OCI-M2 (cell line): ENCODE measurements around the gene FOSB.

Source experiments
- DNase-seq: peaks from one replicate; lab custom pipeline; 2025; ENCODE audit not compliant: unreplicated experiment; lab: John Stamatoyannopoulos, UW

FOSB gene

GRCh38 chr19:45442408-45442777 is 25.4 kb upstream of the FOSB start:
- no peak for DNase-seq

GRCh38 chr19:45442778-45443461 is 24.9 kb upstream of the FOSB start:
- peak; percentile 40 for DNase-seq

GRCh38 chr19:45443462-45444317 is 24.1 kb upstream of the FOSB start:
- DNase-seq: no peak

- no peak for DNase-seq
Measured at GRCh38 chr19:45444318-45445041, 23.3 kb upstream of the FOSB start.

- DNase-seq: no peak
Measured at GRCh38 chr19:45445139-45445538, 22.7 kb upstream of the FOSB start.

GRCh38 chr19:45446295-45446694 is 21.5 kb upstream of the FOSB start:
- DNase-seq: no peak

- DNase-seq: no peak
Measured at GRCh38 chr19:45446944-45447343, 20.9 kb upstream of the FOSB start.

GRCh38 chr19:45448425-45448756 is 19.4 kb upstream of the FOSB start:
- DNase-seq: no peak

- no peak for DNase-seq
Measured at GRCh38 chr19:45448887-45449299, 18.9 kb upstream of the FOSB start.

- no peak for DNase-seq
Measured at GRCh38 chr19:45450012-45450333, 17.8 kb upstream of the FOSB start.

GRCh38 chr19:45451131-45451849 is 16.5 kb upstream of the FOSB start:
- DNase-seq: no peak

- no peak for DNase-seq
Measured at GRCh38 chr19:45451850-45452387, 15.9 kb upstream of the FOSB start.

- no peak for DNase-seq
Measured at GRCh38 chr19:45455707-45456499, 11.9 kb upstream of the FOSB start.

GRCh38 chr19:45456500-45456815 is 11.3 kb upstream of the FOSB start:
- DNase-seq: no peak

- DNase-seq: no peak
Measured at GRCh38 chr19:45457776-45458175, 10.0 kb upstream of the FOSB start.

GRCh38 chr19:45460807-45461347 is 6.9 kb upstream of the FOSB start:
- no peak for DNase-seq

GRCh38 chr19:45462174-45462573 is 5.6 kb upstream of the FOSB start:
- no peak for DNase-seq

- DNase-seq: no peak
Measured at GRCh38 chr19:45463241-45463640, 4.6 kb upstream of the FOSB start.

GRCh38 chr19:45464274-45464673 is 3.5 kb upstream of the FOSB start:
- DNase-seq: no peak

- no peak for DNase-seq
Measured at GRCh38 chr19:45464852-45465441, 2.8 kb upstream of the FOSB start.
